HPDE6-E6E7 (cell line): ENCODE data around the gene KCNE2.
"Not testable (repeated sequence)": the region's sequence is repeated elsewhere in the genome, so short reads cannot be mapped to it uniquely, and the experiment has no call there.

ENCODE experiments used
- DNase-seq: peaks from one replicate; pipeline ENCODE4 v3.0.0; 2011; ENCODE audit warnings: missing footprints; ENCODE audit errors: extremely low spot score

The KCNE2 gene

DNA sequence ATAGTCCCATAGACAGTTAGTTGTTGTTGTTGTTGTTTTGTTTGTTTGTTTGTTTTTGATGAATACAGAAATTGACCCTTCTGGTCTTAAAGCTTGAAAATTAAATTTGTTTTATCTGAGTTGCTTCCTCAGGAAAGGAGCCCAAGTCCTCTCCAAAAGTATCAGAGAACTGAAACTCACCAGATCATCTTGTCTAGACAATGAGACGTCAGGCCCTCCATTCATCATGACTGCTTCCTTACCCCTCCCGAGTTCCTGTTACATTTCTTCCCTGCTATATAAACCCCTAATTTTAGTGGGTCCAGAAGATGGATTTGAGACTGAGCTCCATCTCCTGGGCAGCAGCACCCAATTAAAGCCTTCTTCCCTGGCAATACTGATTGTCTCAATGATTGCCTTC is 42.9 kb downstream of the KCNE2 start:
- not testable (repeated sequence) for DNase-seq

GRCh38 chr21:34407294-34407693 is 43.5 kb downstream of the KCNE2 start:
- DNase-seq = not testable (repeated sequence)

GRCh38 chr21:34417448-34418077 is 53.8 kb downstream of the KCNE2 start:
- not testable (repeated sequence) for DNase-seq
